ENCODE data around the gene STRADA.

The STRADA gene

DNA sequence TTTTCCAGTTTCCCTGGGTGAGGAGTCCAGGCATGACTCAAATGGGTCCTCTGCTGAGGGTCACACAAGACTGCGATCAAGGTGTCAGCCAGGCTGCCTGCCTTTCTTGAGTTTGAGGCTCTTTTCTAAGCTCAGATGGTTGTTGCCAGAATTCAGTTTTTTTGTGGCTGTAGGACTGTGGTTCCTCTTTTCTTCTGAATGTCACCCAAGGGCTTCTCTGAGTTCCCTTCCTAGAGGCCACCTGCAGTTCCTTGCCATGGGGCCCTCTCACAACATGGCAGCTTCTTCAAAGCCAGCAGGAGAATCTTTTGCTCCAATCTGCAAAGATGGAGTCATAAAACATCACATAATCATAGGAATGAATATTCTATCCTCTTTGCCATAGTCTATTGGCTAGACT is 59.2 kb downstream of the STRADA start:
- peak; percentile 80 for DNase-seq

DNA sequence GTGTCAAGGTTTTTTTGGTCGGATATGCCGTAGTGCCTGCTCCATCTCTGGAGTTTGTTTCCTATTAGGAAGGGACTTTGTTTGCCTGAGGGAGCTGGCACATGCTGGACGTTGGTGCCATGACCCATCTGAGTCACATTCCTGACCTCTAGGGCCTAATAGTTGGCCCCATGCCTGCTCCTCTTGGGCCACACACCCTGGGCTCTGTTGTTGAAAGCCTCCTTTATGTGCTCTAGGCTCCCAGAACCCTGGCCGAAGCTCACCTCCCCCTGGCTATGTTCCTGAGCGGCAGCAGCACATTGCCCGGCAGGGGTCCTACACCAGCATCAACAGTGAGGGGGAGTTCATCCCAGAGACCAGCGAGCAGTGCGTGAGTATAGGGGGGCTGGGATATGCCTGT is 60.1 kb downstream of the STRADA start:
- no peak for DNase-seq

DNA sequence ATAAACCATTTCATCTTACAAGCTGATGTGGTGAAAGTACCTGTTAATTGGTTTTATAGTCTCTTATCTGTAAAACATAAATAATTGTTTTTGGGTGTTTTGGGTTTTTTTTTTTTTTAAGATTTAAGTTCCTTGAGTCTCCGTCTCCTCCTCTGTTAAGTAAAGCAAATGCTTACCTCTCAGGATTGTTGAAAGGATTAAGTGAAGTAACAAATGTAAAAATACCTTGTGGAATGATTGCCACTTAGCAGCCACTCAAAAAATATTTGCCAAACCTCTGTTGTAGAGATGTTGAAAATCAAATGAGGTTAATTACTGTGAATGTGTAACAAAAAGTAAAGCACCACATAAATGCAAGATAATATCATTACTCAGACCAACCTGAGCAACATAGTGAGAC is 60.9 kb downstream of the STRADA start:
- no peak for DNase-seq

DNA sequence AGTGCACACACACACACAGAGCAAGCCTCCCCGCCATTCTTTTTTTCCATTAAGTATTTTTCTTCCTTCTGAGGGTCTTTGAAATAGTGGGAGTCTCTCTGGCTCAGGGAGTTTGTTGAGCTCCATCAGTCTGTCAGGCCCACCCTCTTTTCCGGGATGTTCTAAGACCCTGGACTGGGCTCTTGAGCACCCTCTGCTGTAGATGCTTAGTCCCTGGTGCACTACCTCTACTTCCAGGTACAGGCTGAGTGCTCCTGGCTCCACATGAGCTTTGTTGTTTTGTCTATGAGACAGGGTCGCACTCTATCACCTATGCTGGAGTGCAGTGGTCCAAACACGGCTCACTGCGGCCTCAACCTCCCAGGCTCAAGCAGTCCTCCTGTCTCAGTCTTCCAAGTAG is 62.4 kb downstream of the STRADA start:
- no peak for DNase-seq

DNA sequence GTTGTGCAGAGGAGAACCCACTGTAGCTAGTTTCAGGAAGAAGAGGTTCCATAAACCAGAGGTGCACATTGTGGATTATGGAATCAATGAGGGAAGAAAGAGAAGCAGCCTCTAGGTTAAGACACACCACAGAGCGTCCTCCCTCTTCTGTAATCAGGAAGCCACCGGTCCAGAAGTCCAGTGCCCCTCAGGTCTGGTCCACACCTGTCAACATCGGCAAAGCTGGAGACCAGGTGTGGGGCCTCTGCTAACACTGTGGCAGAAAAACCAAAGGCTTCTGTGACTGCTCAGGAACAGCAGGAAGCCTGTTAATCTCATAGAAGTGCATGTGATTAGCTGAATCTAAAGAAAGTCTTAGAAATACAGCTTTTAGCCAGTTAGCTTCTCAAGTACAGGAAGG is 65.0 kb downstream of the STRADA start:
- DNase-seq = no peak

DNA sequence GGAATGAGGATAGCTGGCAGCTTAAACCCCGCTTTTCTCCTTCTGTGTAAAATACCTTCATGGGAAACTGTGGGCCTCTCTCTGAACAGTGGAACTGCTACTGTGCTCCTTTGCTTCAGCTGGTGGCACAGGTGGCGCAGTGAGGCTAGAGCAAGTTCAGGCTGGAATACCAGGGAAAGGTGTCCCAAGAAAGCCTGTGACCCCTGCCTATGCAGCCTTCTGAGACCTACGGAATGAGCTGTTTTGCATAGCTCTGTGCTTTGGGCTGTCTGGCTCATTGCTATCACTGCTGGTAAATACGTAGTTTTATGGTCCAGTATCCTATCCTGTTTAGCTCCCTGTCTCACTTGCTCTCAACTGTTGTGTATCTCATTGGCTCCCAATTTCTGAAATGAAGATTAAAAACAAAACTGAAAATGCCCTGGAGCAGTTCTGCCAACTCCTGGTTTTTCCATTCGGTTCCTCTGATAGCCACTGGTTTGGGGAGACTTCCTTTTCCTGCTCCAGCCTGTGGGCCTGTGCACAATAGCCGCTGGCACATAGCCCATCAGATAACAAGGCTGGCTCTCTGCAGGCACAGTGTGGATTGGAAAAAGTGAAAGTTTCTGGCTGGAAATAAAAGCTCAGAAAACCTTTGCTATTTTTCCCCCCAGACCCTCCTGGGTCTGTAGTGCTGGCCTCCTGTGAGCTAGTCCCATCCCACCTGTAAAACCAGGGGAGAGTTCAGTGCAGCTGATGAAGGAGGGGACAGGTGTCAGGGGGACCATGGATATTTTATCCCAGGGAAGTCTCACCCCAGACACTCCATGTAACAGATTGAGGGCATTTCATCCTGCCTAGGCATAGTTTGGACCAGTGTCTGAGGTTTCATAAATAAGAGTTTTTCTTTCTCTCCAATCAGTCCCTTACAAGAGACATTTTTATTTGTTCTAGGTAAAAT is 65.7 kb downstream of the STRADA start:
- DNase-seq = no peak

DNA sequence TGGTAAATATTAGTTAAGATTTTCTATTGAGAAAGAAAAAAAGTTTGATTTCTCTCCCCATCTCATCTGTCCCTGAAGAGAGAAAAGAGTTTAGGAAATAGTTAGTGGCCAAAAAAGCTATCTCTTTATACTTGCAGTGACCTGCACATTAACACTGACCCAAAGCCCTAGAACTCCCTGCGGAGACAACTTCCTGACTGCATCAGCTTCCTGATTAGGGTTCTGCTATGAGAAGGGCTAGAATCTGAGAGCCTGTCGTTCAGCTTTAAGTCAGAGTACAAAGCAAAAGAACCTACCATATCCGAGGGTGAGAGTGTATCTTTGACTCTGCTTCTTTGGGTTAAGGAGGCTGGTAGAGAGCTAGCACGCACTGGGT is 66.4 kb downstream of the STRADA start:
- DNase-seq = no peak

DNA sequence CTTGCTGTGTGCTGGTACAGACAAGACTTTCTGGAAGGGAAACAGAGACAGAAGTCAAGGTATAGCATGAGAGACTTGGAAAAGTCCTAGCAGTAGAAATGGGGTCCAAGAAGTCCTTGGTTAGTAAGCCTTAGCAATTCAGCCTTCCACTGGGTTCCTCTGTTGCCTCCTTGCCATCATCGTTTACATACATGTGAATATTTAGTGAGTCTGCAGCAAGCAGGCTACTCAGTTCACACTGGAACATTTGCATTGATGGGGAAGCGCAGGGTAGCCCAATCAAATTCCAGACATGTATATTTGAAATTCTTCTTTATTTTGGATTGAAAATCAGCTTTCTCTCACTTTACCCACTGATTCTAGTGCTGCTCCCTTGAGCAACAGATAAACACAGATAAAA is 68.7 kb downstream of the STRADA start:
- no peak for DNase-seq

DNA sequence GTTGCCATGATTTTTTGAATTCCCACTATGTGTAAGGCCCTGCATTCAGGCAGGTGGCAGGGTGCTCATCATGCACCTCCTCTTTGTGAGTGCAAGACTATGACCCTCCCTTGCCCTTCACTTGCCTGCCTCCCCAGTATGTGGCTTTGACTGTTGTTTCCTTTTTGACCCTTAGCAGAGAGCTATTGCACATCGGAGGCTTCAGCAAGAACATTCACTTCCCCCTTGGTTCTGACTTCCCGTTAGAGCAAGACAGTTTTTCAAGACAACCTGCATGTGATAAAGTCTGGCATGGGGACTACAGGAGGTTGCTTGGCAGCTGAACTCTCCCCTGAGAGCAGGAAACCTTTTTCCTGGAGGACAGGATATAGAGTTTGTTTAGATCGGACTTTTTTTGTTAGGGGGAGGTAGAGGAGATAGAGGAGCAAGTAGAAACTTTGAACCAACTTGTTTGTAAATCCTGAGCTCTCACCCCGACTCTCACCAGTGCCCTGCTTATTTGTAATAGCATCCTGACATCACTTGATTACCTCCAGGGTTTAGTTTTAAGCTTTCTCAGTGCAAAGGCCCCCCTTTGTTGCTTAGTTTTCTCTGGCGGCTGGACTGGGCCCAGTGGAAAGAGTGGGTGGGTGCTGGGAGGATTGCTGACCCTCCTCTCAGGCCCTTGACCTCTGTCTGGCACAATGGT is 75.9 kb downstream of the STRADA start:
- DNase-seq = peak; percentile 97

DNA sequence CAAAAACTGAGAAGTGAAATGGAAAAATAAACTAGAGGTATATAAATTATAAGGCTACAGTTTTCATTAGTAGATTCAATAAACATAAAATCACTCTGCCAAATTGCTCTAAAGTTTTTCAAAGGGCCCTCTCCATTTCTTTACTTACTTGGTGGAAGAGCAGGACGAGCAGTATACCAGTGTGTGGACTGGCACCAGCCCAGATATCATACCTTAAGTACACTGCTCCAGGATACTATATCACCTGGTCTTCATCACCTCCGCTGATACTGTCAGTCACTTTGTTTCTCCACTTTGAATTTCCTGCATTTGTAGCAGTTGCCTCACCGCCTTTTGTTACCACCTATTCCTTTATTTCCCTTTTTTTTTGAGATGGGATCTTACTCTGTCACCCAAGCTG is 81.7 kb downstream of the STRADA start:
- DNase-seq = no peak

DNA sequence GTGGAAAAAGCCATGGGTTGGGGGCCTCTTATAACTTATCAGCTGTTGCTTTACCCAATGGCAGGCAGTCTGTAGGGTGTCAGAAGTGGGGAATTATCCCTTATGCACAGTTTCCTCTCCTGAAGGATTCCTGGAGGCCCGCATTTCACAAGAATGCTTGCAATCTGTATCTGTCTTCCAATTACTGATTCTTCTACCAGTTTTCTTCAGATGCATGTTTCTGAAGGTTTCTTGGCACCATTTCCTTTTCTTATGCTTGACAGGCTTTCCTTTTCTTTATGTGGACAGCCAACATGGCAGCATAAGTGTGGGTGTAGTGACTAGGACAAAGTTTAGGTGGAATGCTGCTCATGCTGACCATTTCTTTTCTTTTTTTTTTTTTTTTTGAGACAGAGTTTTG is 83.2 kb downstream of the STRADA start:
- no peak for DNase-seq

DNA sequence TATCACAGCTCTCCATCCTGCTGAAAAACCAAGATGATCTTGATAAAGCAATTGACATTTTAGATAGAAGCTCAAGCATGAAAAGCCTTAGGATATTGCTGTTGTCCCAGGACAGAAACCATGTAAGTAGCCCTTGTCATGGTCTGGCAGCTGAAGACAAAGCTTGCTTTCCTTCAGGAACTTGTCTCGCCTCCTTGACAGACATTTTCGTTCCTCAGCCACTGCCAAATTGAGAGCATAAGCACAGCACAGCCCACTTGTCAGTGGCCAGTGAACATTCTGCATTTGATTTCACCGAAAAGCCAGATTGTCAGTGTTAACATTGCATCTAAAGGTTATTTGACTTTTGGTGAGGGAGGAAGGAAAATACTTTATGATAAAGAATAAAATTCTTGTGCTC is 83.8 kb downstream of the STRADA start:
- no peak for DNase-seq

DNA sequence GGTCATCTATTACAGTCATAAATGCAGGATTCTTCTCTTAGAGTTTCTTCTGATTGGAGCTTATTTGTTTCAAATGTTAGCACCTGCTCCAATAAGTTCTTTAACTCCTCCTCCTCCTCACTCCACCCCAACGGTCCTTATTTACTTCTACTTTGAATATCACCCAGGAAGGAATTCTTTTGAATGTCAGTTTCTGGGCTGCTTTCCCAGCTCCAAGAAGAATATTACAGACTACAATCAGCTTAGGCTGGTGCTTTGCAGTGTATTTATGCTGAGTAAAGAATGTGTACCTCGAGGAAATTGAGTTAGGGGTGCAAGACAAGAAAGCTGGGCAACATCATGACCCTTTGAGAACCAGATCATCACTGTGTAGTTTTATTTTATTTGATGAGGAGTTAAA is 88.5 kb downstream of the STRADA start:
- DNase-seq = no peak
